Upper lobe of left lung (tissue), 6 donors: ENCODE measurements around the gene NOP9. TPM values are rescaled to one million over a fixed set of nuclear protein-coding genes. Genes with fewer than 3 reads are reported as not detected.

Source experiments
- ATAC-seq, 2 donors: fragments of 200-7000 bp; cut with Tn5 transposase; one replicate each; pipeline ENCODE4 v1.9.1; 2022; ENCODE audit warnings: mild to moderate bottlenecking in 2 of 2, moderate library complexity in 2 of 2; ENCODE audit not compliant: low FRiP score in 2 of 2
- DNase-seq, 2 donors: peaks; one replicate each; pipeline ENCODE4 v3.0.0-alpha.2; 2019 to 2020
- H3K27ac ChIP-seq, 4 donors: fragments of 200-600 bp; sonication (generic); one replicate each; pipeline ENCODE4 v1.5.1; 2016 to 2019
- H3K27me3 ChIP-seq, 4 donors: fragments of 200-600 bp; sonication (generic); one replicate each; pipeline ENCODE4 v1.5.1; 2017 to 2019
- H3K36me3 ChIP-seq, 4 donors: fragments of 200-600 bp; sonication (generic); one replicate each; pipeline ENCODE4 v1.5.1; 2016 to 2019
- H3K4me1 ChIP-seq, 4 donors: fragments of 200-600 bp; sonication (generic); one replicate each; pipeline ENCODE4 v1.5.1; 2018 to 2019
- H3K4me3 ChIP-seq, 4 donors: fragments of 200-600 bp; sonication (generic); one replicate each; pipeline ENCODE4 v1.5.1; 2017 to 2019; ENCODE audit warnings: mild to moderate bottlenecking in 2 of 4, moderate library complexity in 1 of 4
- H3K9me3 ChIP-seq, 4 donors: fragments of 200-600 bp; sonication (generic); one replicate each; pipeline ENCODE4 v1.5.1; 2018 to 2019
- CTCF ChIP-seq, 6 experiments: fragments of 450-650 bp in 4 of 6; fragments of 200-600 bp in 2 of 6; sonication (generic) in 2 of 6; IDR thresholded peaks; one replicate each; pipeline ENCODE4 v1.5.1; 2016 to 2019; ENCODE audit warnings: antibody characterized with exemption in 6 of 6
- EP300 ChIP-seq, 4 donors: sonication (generic); formaldehyde crosslinking; IDR thresholded peaks; one replicate each; pipeline ENCODE4 v1.5.1; 2017; ENCODE audit warnings: antibody characterized with exemption in 4 of 4, control low read depth in 2 of 4
- POLR2A ChIP-seq, 4 donors: fragments of 450-650 bp; IDR thresholded peaks; one replicate each; pipeline ENCODE4 v1.5.1; 2016 to 2017; ENCODE audit warnings: antibody characterized with exemption in 4 of 4, mild to moderate bottlenecking in 2 of 4
- POLR2AphosphoS5 ChIP-seq, 2 donors: sonication (generic); formaldehyde crosslinking; IDR thresholded peaks; one replicate each; pipeline ENCODE4 v1.5.1; 2017; ENCODE audit warnings: antibody characterized with exemption in 2 of 2
- WGBS, 2 donors: methylation state at CpG; one replicate each; pipeline ENCODE4 v1.1.5; 2017 to 2018; 5-methylcytosine and 5-hydroxymethylcytosine counted together
- total RNA-seq, 6 donors: library from RNA; depleted of rRNA in 4 of 6; stranded (reverse); fragments of >200 nt in 4 of 6; gene quantifications; one replicate each; pipeline versions ENCODE4 v1.1.0 to v1.2.1, GENCODE V29; 2016 to 2021
- donor health status: DM: no; HTN: no; CAD: no; lungs with moderate emphysema.
- donor health status: DM: no; HTN: yes; CAD: no; lungs with severe emphysema.

Gene NOP9
- 10 to 100 TPM; 13.3 to 31.4 (median 22.6) TPM for total RNA-seq

GRCh38 chr14:24299255-24300191 lies at the start of gene NOP9, which contains the start of gene DHRS1:
NOP9 (plus strand) TSS chr14:24299850; CDS start chr14:24299955, 105 bp downstream.
DHRS1 (minus strand) TSS chr14:24299780; CDS start chr14:24299106, 674 bp downstream.
- H3K27me3 ChIP-seq: no peaks in the 10 kb centered on the region
- 1 to 8% methylated on average over 6 to 46 of the region's 75 CpGs for WGBS, 2 donors
- no peaks in the 10 kb centered on the region for H3K9me3 ChIP-seq
- ATAC-seq: peak; percentile 94 to 95
- peaks cover 17 to 53% (median 40%) of the 10 kb centered on the region in 4 donors for H3K36me3 ChIP-seq
- peaks cover 29 to 48% (median 34%) of the 10 kb centered on the region in 4 donors for H3K4me1 ChIP-seq
- H3K4me3 ChIP-seq: peak within 1 kb of the TSS; percentile 68 to 95 (median 79)
- peak; percentile 93 to 99 for DNase-seq
- TF ChIP-seq CTCF (IDR thresholded peaks at IDR 0.05): peak in 1 of 6 experiments; percentile 9
- TF ChIP-seq POLR2AphosphoS5 (IDR thresholded peaks at IDR 0.05): peak; percentile 92 to 94
- TF ChIP-seq EP300 (IDR thresholded peaks at IDR 0.05): peak in 1 of 4 donors; percentile 30
- TF ChIP-seq POLR2A (IDR thresholded peaks at IDR 0.05): peak in 3 of 4 donors; percentile 23 to 75 (median 72)
- peak within 1 kb of the TSS; percentile 77 to 92 (median 90) for H3K27ac ChIP-seq

GRCh38 chr14:24250354-24250753 lies 49.3 kb upstream of the NOP9 start:
- DNase-seq (no peak), ATAC-seq (no peak)
- TF ChIP-seq EP300 (IDR thresholded peaks at IDR 0.05) (no peak), POLR2AphosphoS5 (IDR thresholded peaks at IDR 0.05) (no peak), CTCF (IDR thresholded peaks at IDR 0.05) (no peak), POLR2A (IDR thresholded peaks at IDR 0.05) (no peak)
- Histone ChIP-seq H3K27ac (no peak overlapping the region), H3K27me3 (no peaks in the 10 kb centered on the region), H3K4me1 (peaks cover 0 to 8% (median 0%) of the 10 kb centered on the region in 4 donors), H3K9me3 (no peaks in the 10 kb centered on the region), H3K36me3 (peaks cover 0 to 19% (median 9%) of the 10 kb centered on the region in 4 donors), H3K4me3 (no peak overlapping the region)
- 66 to 69% methylated on average over 4 of the region's 4 CpGs for WGBS, 2 donors

- peaks cover 0 to 8% (median 0%) of the 10 kb centered on the region in 4 donors for H3K4me1 ChIP-seq
- no peaks in the 10 kb centered on the region for H3K9me3 ChIP-seq
- peak overlapping the region in 1 of 4 donors; percentile 46 for H3K27ac ChIP-seq
- no peak overlapping the region for H3K4me3 ChIP-seq
- peaks cover 0 to 19% (median 9%) of the 10 kb centered on the region in 4 donors for H3K36me3 ChIP-seq
- no peak for ATAC-seq
- no peaks in the 10 kb centered on the region for H3K27me3 ChIP-seq
- no peak for DNase-seq
- TF ChIP-seq EP300 (IDR thresholded peaks at IDR 0.05): no peak
- no peak for TF ChIP-seq POLR2A (IDR thresholded peaks at IDR 0.05)
- no peak for TF ChIP-seq CTCF (IDR thresholded peaks at IDR 0.05)
- TF ChIP-seq POLR2AphosphoS5 (IDR thresholded peaks at IDR 0.05): no peak
- 71 to 78% methylated on average over 1 of the region's 1 CpG for WGBS, 2 donors
Observed at GRCh38 chr14:24251880-24252288, 47.8 kb upstream of the NOP9 start.

- peak overlapping the region in 1 of 4 donors; percentile 46 for H3K27ac ChIP-seq
Observed at GRCh38 chr14:24252289-24253124, 47.1 kb upstream of the NOP9 start.

More at GRCh38 chr14:24252289-24253124, 47.1 kb upstream of the NOP9 start:
- WGBS, 2 donors: 70 to 84% methylated on average over 5 to 11 of the region's 11 CpGs
- ATAC-seq (no peak), DNase-seq (no peak)
- Histone ChIP-seq H3K36me3 (peaks cover 0 to 19% (median 9%) of the 10 kb centered on the region in 4 donors), H3K4me1 (peaks cover 0 to 8% (median 0%) of the 10 kb centered on the region in 4 donors), H3K27me3 (no peaks in the 10 kb centered on the region), H3K4me3 (no peak overlapping the region), H3K9me3 (no peaks in the 10 kb centered on the region)
- TF ChIP-seq POLR2A (IDR thresholded peaks at IDR 0.05) (no peak), POLR2AphosphoS5 (IDR thresholded peaks at IDR 0.05) (no peak), CTCF (IDR thresholded peaks at IDR 0.05) (no peak), EP300 (IDR thresholded peaks at IDR 0.05) (no peak)
